Measurements from ENCODE around the gene CD34. TPM values are rescaled to one million over a fixed set of nuclear protein-coding genes. Genes with fewer than 3 reads are reported as not detected.

CD34 gene
- total RNA-seq, 2 donors from 2014 or later, result 0.20 TPM; not detected in 1

GRCh38 chr1:207921321-207921720 is 10.4 kb upstream of the CD34 start:
- Mint-ChIP-seq H3K36me3 (ENCODE audit: low read depth) (peaks cover 4% of the 10 kb centered on the region), H3K27me3 (peaks cover 77% of the 10 kb centered on the region), H3K4me1 (no peaks in the 10 kb centered on the region), H3K4me3 (no peak overlapping the region), H3K27ac (no peak overlapping the region)
- ATAC-seq, result no peak
- no peaks in the 10 kb centered on the region for H3K9me3 ChIP-seq (ENCODE audit: control insufficient read depth, low read length, poor library complexity, severe bottlenecking)
- no peak for DNase-seq

- no peaks in the 10 kb centered on the region for H3K9me3 ChIP-seq (ENCODE audit: control insufficient read depth, low read length, poor library complexity, severe bottlenecking)
- Mint-ChIP-seq H3K27ac (no peak overlapping the region), H3K4me3 (no peak overlapping the region)
Measured at GRCh38 chr1:207920444-207921021, 9.6 kb upstream of the CD34 start.

GRCh38 chr1:207919523-207920170 is 8.7 kb upstream of the CD34 start:
- H3K27ac Mint-ChIP-seq, result no peak overlapping the region
- ATAC-seq (no peak), DNase-seq (no peak)
- peaks cover 4% of the 10 kb centered on the region for H3K36me3 Mint-ChIP-seq (ENCODE audit: low read depth)
- H3K27me3 Mint-ChIP-seq, result peaks cover 75% of the 10 kb centered on the region
- no peaks in the 10 kb centered on the region for H3K9me3 ChIP-seq (ENCODE audit: control insufficient read depth, low read length, poor library complexity, severe bottlenecking)
- H3K4me1 Mint-ChIP-seq, result no peaks in the 10 kb centered on the region
- no peak overlapping the region for H3K4me3 Mint-ChIP-seq

More at GRCh38 chr1:207920444-207921021, 9.6 kb upstream of the CD34 start:
- H3K36me3 Mint-ChIP-seq (ENCODE audit: low read depth), result peaks cover 4% of the 10 kb centered on the region
- no peaks in the 10 kb centered on the region for H3K4me1 Mint-ChIP-seq
- no peak for DNase-seq
- ATAC-seq, result no peak
- peaks cover 77% of the 10 kb centered on the region for H3K27me3 Mint-ChIP-seq

GRCh38 chr1:207918581-207918980 is 7.7 kb upstream of the CD34 start:
- H3K4me3 Mint-ChIP-seq, result no peak overlapping the region
- no peaks in the 10 kb centered on the region for H3K9me3 ChIP-seq (ENCODE audit: control insufficient read depth, low read length, poor library complexity, severe bottlenecking)
- no peak overlapping the region for H3K27ac Mint-ChIP-seq
- H3K36me3 Mint-ChIP-seq (ENCODE audit: low read depth), result peaks cover 5% of the 10 kb centered on the region
- ATAC-seq (no peak), DNase-seq (no peak)
- no peaks in the 10 kb centered on the region for H3K4me1 Mint-ChIP-seq
- H3K27me3 Mint-ChIP-seq, result peaks cover 76% of the 10 kb centered on the region

- no peak for ATAC-seq
Measured at GRCh38 chr1:207918011-207918410, 7.1 kb upstream of the CD34 start.

GRCh38 chr1:207917080-207917479 is 6.2 kb upstream of the CD34 start:
- ATAC-seq, result no peak
- Mint-ChIP-seq H3K27me3 (peaks cover 75% of the 10 kb centered on the region), H3K4me1 (no peaks in the 10 kb centered on the region), H3K4me3 (no peak overlapping the region), H3K36me3 (ENCODE audit: low read depth) (peaks cover 5% of the 10 kb centered on the region), H3K27ac (no peak overlapping the region)
- H3K9me3 ChIP-seq (ENCODE audit: control insufficient read depth, low read length, poor library complexity, severe bottlenecking), result no peaks in the 10 kb centered on the region
- DNase-seq, result no peak

More at GRCh38 chr1:207918011-207918410, 7.1 kb upstream of the CD34 start:
- no peak for DNase-seq
- Mint-ChIP-seq H3K36me3 (ENCODE audit: low read depth) (peaks cover 5% of the 10 kb centered on the region), H3K27me3 (peaks cover 75% of the 10 kb centered on the region), H3K4me1 (no peaks in the 10 kb centered on the region), H3K4me3 (no peak overlapping the region), H3K27ac (no peak overlapping the region)
- no peaks in the 10 kb centered on the region for H3K9me3 ChIP-seq (ENCODE audit: control insufficient read depth, low read length, poor library complexity, severe bottlenecking)

GRCh38 chr1:207913951-207914350 is 3.0 kb upstream of the CD34 start:
- Mint-ChIP-seq H3K27ac (no peak overlapping the region), H3K4me1 (peaks cover 15% of the 10 kb centered on the region), H3K4me3 (no peak overlapping the region), H3K36me3 (ENCODE audit: low read depth) (peaks cover 8% of the 10 kb centered on the region), H3K27me3 (peaks cover 77% of the 10 kb centered on the region)
- DNase-seq, result no peak
- no peaks in the 10 kb centered on the region for H3K9me3 ChIP-seq (ENCODE audit: control insufficient read depth, low read length, poor library complexity, severe bottlenecking)
- ATAC-seq, result no peak

- ATAC-seq (no peak), DNase-seq (no peak)
- Mint-ChIP-seq H3K4me1 (peaks cover 15% of the 10 kb centered on the region), H3K27ac (no peak overlapping the region), H3K27me3 (peaks cover 78% of the 10 kb centered on the region), H3K36me3 (ENCODE audit: low read depth) (peaks cover 8% of the 10 kb centered on the region), H3K4me3 (no peak overlapping the region)
- H3K9me3 ChIP-seq (ENCODE audit: control insufficient read depth, low read length, poor library complexity, severe bottlenecking), result no peaks in the 10 kb centered on the region
Measured at GRCh38 chr1:207911856-207912760, 1.2 kb upstream of the CD34 start.

GRCh38 chr1:207909687-207910086 is 1.2 kb downstream of the CD34 start:
- no peaks in the 10 kb centered on the region for H3K9me3 ChIP-seq (ENCODE audit: control insufficient read depth, low read length, poor library complexity, severe bottlenecking)
- Mint-ChIP-seq H3K27ac (no peak overlapping the region), H3K36me3 (ENCODE audit: low read depth) (peaks cover 8% of the 10 kb centered on the region), H3K27me3 (peaks cover 74% of the 10 kb centered on the region), H3K4me1 (peaks cover 15% of the 10 kb centered on the region), H3K4me3 (peak overlapping the region; percentile 59)
- ATAC-seq, result no peak
- no peak for DNase-seq

GRCh38 chr1:207908107-207908734 is 2.7 kb downstream of the CD34 start:
- Mint-ChIP-seq H3K4me3 (no peak overlapping the region), H3K36me3 (ENCODE audit: low read depth) (peaks cover 6% of the 10 kb centered on the region), H3K27ac (no peak overlapping the region), H3K4me1 (peaks cover 15% of the 10 kb centered on the region), H3K27me3 (peaks cover 63% of the 10 kb centered on the region)
- ATAC-seq (no peak), DNase-seq (no peak)
- H3K9me3 ChIP-seq (ENCODE audit: control insufficient read depth, low read length, poor library complexity, severe bottlenecking), result no peaks in the 10 kb centered on the region

- DNase-seq (no peak), ATAC-seq (no peak)
- H3K4me3 Mint-ChIP-seq, result no peak overlapping the region
- H3K27me3 Mint-ChIP-seq, result peaks cover 25% of the 10 kb centered on the region
- no peak overlapping the region for H3K27ac Mint-ChIP-seq
- H3K4me1 Mint-ChIP-seq, result peaks cover 3% of the 10 kb centered on the region
- no peaks in the 10 kb centered on the region for H3K36me3 Mint-ChIP-seq (ENCODE audit: low read depth)
- H3K9me3 ChIP-seq (ENCODE audit: control insufficient read depth, low read length, poor library complexity, severe bottlenecking), result no peaks in the 10 kb centered on the region
Measured at GRCh38 chr1:207904391-207904790, 6.5 kb downstream of the CD34 start.

- H3K4me3 Mint-ChIP-seq, result no peak overlapping the region
- ATAC-seq (no peak), DNase-seq (no peak)
- no peak overlapping the region for H3K27ac Mint-ChIP-seq
- peaks cover 3% of the 10 kb centered on the region for H3K4me1 Mint-ChIP-seq
- H3K9me3 ChIP-seq (ENCODE audit: control insufficient read depth, low read length, poor library complexity, severe bottlenecking), result no peaks in the 10 kb centered on the region
- peaks cover 19% of the 10 kb centered on the region for H3K27me3 Mint-ChIP-seq
- H3K36me3 Mint-ChIP-seq (ENCODE audit: low read depth), result no peaks in the 10 kb centered on the region
Measured at GRCh38 chr1:207903767-207904166, 7.2 kb downstream of the CD34 start.

- Mint-ChIP-seq H3K27me3 (peaks cover 12% of the 10 kb centered on the region), H3K4me3 (no peak overlapping the region), H3K27ac (no peak overlapping the region), H3K36me3 (ENCODE audit: low read depth) (no peaks in the 10 kb centered on the region), H3K4me1 (peaks cover 3% of the 10 kb centered on the region)
- no peaks in the 10 kb centered on the region for H3K9me3 ChIP-seq (ENCODE audit: control insufficient read depth, low read length, poor library complexity, severe bottlenecking)
- no peak for ATAC-seq
- DNase-seq, result no peak
Measured at GRCh38 chr1:207903053-207903452, 7.9 kb downstream of the CD34 start.

All from T-helper 17 cell (primary cell).